Endothelial cell (in vitro differentiated cells): ENCODE measurements around the gene BCKDK. TPM values are rescaled to one million over a fixed set of nuclear protein-coding genes. Genes with fewer than 3 reads are reported as not detected.
A peak's percentile ranks its signal among the peaks of the same experiment; 100 is the strongest.

Experiments
- DNase-seq: peaks from one replicate; pipeline ENCODE4 v3.0.0; 2021; ENCODE audit warnings: low spot score
- H3K27ac Mint-ChIP-seq: one replicate; pipeline ENCODE4 v1.8.0; 2021; ENCODE audit warnings: mixed read lengths, inconsistent platforms; ENCODE audit not compliant: unreplicated experiment
- H3K27me3 Mint-ChIP-seq: one replicate; pipeline ENCODE4 v1.8.0; 2021; ENCODE audit warnings: mild to moderate bottlenecking, moderate library complexity, mixed read lengths, inconsistent platforms; ENCODE audit not compliant: unreplicated experiment
- H3K36me3 Mint-ChIP-seq: one replicate; pipeline ENCODE4 v1.8.0; 2021; ENCODE audit warnings: mild to moderate bottlenecking, low read depth, mixed read lengths, inconsistent platforms; ENCODE audit not compliant: unreplicated experiment
- H3K4me1 Mint-ChIP-seq: one replicate; pipeline ENCODE4 v1.8.0; 2021; ENCODE audit warnings: mild to moderate bottlenecking, mixed read lengths, inconsistent platforms; ENCODE audit not compliant: unreplicated experiment
- H3K4me3 Mint-ChIP-seq: one replicate; pipeline ENCODE4 v1.8.0; 2021; ENCODE audit warnings: mild to moderate bottlenecking, mixed read lengths, inconsistent platforms; ENCODE audit not compliant: unreplicated experiment
- H3K9me3 Mint-ChIP-seq: one replicate; pipeline ENCODE4 v1.8.0; 2021; ENCODE audit warnings: mixed read lengths, inconsistent platforms; ENCODE audit not compliant: unreplicated experiment
- total RNA-seq: library from RNA; stranded (reverse); fragmentation: NEBNext Ultra II Directional; extraction: Animal tissue kit (Norgen Biotek cat#: 25700); gene quantifications from one replicate; pipeline ENCODE4 v1.2.1, GENCODE V29; 2021; ENCODE audit not compliant: unreplicated experiment
- TF ChIP-seq, protein P1 (sequence below): fragments of 200-600 bp; sonication (generic); IDR thresholded peaks from one replicate; pipeline ENCODE4 v1.5.0; 2021; ENCODE audit warnings: antibody characterized with exemption; ENCODE audit not compliant: unreplicated experiment

BCKDK gene
- total RNA-seq, 1 donor from 2014 or later: 56.8 TPM

DNA sequence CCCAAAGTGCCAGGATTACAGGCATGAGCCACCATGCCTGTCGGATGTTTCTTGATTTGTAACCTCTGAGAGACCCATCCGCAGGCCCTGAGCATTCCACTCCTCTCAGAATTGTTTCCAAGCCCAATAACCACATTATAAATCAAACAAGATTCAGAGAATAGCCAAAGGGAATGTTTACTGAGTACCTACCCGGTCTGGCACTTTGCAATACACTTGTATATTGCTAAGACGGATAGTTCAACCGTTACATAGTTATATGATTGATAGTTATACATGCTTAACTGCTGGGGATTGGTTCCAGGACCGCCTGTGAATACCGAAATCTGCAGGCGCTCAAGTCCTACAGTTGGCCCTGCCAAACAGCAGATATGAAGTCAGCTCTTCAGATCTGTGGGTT, 6.3 kb downstream of the BCKDK start:
- Mint-ChIP-seq H3K4me3 (no peak overlapping the region), H3K4me1 (peaks cover 18% of the 10 kb centered on the region), H3K36me3 (peaks cover 29% of the 10 kb centered on the region), H3K27me3 (peaks cover 22% of the 10 kb centered on the region), H3K9me3 (no peaks in the 10 kb centered on the region), H3K27ac (peak overlapping the region; percentile 83)
- TF ChIP-seq, protein P1, sequence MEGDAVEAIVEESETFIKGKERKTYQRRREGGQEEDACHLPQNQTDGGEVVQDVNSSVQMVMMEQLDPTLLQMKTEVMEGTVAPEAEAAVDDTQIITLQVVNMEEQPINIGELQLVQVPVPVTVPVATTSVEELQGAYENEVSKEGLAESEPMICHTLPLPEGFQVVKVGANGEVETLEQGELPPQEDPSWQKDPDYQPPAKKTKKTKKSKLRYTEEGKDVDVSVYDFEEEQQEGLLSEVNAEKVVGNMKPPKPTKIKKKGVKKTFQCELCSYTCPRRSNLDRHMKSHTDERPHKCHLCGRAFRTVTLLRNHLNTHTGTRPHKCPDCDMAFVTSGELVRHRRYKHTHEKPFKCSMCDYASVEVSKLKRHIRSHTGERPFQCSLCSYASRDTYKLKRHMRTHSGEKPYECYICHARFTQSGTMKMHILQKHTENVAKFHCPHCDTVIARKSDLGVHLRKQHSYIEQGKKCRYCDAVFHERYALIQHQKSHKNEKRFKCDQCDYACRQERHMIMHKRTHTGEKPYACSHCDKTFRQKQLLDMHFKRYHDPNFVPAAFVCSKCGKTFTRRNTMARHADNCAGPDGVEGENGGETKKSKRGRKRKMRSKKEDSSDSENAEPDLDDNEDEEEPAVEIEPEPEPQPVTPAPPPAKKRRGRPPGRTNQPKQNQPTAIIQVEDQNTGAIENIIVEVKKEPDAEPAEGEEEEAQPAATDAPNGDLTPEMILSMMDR: no peak
- DNase-seq: no peak

DNA sequence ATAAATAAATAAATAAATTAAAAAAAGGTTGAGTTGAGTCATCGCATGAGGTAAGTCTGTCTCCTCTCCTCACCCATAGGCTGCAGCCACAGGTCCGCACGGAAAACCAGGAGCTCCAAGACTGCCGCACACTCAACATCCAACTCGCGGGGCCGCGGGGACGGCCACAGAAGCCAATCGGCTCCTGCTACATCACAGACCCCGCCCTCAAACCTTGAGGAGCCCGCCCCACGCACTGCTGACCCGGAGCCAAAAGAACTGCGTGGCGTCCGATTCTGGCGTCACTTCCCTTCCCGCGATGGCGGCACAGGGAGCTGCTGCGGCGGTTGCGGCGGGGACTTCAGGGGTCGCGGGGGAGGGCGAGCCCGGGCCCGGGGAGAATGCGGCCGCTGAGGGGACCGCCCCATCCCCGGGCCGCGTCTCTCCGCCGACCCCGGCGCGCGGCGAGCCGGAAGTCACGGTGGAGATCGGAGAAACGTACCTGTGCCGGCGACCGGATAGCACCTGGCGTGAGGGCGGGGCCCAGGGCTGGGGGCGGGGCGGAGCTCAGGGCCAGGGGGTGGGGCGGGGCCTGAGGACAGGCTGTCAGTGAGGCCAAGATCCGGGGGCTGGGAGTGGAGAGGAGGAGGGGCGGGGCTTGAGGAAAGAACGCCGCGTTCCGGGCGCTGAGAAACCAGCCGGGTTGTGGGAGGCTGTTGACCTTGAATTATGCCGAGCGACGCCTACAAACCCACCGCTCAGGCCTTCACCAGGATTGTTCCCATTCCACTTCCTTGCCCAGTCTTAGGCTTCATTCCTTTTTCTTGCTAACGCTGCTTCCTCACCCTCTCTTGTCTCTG, 9.4 kb downstream of the BCKDK start, which contains the start of gene KAT8:
KAT8 (plus strand) TSS at position 281 of the 839 bp plus-strand sequence; CDS start at position 299, 18 bp downstream.
- peak; percentile 95 for DNase-seq
- Mint-ChIP-seq H3K27me3 (peaks cover 17% of the 10 kb centered on the region), H3K27ac (peak within 1 kb of the TSS; percentile 86), H3K9me3 (no peaks in the 10 kb centered on the region), H3K4me3 (peak within 1 kb of the TSS; percentile 88), H3K36me3 (peaks cover 27% of the 10 kb centered on the region), H3K4me1 (peaks cover 15% of the 10 kb centered on the region)
- TF ChIP-seq, protein P1: no peak

DNA sequence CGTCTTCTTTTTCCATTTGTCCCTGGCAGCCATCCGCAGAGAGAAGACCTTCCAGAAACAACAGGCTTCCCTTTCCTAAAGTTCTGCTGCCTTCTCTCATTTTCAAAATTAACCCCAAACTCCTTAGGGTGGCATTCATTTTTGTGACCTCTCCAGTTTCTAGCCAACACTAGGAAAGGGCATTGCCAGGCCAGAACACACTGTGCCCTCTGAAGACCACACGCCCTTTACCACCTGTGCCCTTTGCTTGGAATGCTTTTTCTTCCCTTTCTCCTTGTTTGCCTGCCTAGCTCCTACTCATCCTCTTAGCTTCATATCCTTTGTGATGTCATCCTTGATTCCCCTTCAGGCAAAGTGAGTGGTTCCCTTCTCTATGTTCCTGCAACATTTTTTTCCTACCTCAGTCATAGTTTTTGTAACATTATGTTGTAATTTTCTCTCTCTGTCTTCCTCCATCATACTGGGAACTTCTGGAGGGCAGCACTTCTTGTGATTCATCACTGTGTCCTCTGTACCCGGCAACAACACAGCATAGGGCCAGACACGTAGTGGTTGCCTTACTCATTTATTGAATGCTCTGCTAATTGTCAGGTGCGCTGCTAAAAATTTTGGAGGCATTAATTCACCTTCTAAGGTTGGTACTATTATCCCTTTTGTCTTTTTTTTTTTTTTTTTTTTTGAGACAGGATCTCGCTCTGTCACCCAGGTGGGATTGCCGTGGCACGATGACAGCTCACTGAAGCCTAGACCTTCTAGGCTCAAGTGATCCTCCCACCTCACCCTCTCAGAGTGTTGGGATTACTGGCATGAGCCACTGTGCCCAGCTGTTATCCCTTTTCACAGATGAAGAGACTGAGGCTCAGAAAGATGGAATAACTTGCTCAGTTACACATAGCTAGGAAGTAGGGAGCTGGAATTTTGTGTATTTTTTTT, 10.3 kb downstream of the BCKDK start:
- peak overlapping the region; percentile 88 for H3K4me3 Mint-ChIP-seq
- TF ChIP-seq, protein P1: no peak
- H3K4me1 Mint-ChIP-seq: peaks cover 15% of the 10 kb centered on the region
- peaks cover 25% of the 10 kb centered on the region for H3K36me3 Mint-ChIP-seq
- peak overlapping the region; percentile 86 for H3K27ac Mint-ChIP-seq
- DNase-seq: no peak
- peaks cover 17% of the 10 kb centered on the region for H3K27me3 Mint-ChIP-seq
- H3K9me3 Mint-ChIP-seq: no peaks in the 10 kb centered on the region

DNA sequence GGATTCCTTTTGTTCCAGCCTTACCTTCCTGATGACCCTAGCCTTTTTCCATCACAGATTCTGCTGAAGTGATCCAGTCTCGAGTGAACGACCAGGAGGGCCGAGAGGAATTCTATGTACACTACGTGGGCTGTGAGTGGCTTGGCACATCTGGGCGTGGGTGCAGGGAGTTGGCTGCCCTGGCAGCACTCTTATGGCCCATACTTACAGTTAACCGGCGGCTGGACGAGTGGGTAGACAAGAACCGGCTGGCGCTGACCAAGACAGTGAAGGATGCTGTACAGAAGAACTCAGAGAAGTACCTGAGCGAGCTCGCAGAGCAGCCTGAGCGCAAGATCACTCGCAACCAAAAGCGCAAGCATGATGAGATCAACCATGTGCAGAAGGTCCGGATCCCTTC, 11.9 kb downstream of the BCKDK start:
- H3K36me3 Mint-ChIP-seq: peaks cover 29% of the 10 kb centered on the region
- peaks cover 8% of the 10 kb centered on the region for H3K4me1 Mint-ChIP-seq
- DNase-seq: no peak
- TF ChIP-seq, protein P1: no peak
- H3K27me3 Mint-ChIP-seq: peaks cover 14% of the 10 kb centered on the region
- no peak overlapping the region for H3K27ac Mint-ChIP-seq
- H3K4me3 Mint-ChIP-seq: no peak overlapping the region
- no peaks in the 10 kb centered on the region for H3K9me3 Mint-ChIP-seq
